Hepatocyte (in vitro differentiated cells): ENCODE measurements around the gene OPA1.

Experiments used
- EZH2 ChIP-seq: fragments of 200-600 bp; sonication (generic); IDR thresholded peaks from 2 replicates; pipeline ENCODE4 v1.6.1; 2016; ENCODE audit warnings: antibody characterized with exemption, mild to moderate bottlenecking, borderline replicate concordance
- TF ChIP-seq, protein P1 (sequence below): fragments of 200-600 bp; sonication (generic); IDR thresholded peaks from 2 replicates; pipeline ENCODE4 v1.5.1; 2016; ENCODE audit warnings: antibody characterized with exemption, mild to moderate bottlenecking; ENCODE audit not compliant: poor library complexity

DNA sequence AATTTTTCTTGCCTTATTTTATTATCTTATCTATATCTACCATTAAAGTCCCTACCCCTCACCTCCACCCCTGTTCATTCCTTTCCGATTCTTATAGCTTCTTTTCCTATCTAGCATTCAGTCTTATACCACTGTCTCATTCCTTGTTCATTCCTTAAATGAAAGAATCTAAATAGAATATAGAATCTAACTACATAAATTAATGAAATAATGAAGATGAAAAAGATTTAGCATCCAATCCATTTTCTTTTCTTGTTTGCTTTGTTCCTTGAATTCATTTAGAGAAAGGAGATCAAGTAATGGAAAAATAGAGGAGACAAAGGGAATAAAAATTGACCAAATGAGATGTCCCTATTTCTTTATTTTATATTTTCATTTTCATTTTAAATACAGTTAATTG lies 67.2 kb downstream of the OPA1 start:
- TF ChIP-seq, protein P1, sequence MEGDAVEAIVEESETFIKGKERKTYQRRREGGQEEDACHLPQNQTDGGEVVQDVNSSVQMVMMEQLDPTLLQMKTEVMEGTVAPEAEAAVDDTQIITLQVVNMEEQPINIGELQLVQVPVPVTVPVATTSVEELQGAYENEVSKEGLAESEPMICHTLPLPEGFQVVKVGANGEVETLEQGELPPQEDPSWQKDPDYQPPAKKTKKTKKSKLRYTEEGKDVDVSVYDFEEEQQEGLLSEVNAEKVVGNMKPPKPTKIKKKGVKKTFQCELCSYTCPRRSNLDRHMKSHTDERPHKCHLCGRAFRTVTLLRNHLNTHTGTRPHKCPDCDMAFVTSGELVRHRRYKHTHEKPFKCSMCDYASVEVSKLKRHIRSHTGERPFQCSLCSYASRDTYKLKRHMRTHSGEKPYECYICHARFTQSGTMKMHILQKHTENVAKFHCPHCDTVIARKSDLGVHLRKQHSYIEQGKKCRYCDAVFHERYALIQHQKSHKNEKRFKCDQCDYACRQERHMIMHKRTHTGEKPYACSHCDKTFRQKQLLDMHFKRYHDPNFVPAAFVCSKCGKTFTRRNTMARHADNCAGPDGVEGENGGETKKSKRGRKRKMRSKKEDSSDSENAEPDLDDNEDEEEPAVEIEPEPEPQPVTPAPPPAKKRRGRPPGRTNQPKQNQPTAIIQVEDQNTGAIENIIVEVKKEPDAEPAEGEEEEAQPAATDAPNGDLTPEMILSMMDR, result no peak
- no peak for TF ChIP-seq EZH2
